ENCODE results near the gene SV2B.
"Not testable (repeated sequence)": the region's sequence is repeated elsewhere in the genome, so short reads cannot be mapped to it uniquely, and the experiment has no call there.

SV2B gene

DNA sequence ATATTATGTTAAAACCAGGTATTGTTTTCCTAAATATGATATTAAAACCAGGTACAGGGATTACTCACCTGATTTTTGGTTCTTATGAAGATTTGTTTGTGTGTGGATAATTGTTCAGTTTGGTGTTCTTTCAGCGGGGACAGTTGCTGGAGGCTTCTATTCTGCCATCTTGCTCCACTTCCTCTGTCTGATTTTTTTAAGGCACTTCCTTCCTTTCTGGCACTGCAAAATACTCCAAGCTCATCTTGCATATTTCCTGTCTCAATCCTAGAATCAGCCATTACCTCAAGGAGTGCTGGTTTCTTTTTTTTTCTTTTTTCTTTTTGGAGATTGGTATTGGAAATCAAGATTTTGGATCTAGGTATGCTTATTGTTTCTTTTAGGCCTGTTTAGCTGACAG lies 229.9 kb downstream of the SV2B start:
- DNase-seq = no peak

DNA sequence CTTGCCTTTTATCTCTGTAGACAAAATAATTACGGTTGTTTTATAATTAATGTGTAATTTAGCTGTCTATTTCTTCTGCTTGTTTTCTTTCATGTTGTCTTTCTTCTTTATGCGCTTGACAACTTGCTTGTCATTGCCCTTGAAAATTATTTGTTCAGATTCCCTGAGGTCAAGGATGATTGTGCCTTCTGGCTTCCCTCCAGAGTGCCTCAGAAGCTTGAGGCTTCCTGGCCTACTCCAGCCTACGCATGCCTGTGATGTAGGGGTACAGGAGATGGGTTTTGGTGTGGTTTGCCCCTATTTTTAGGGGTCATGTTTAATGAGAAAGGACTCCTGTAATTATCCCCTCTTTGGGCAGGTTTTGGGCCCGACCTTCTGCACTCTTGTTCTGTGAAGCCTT lies 231.5 kb downstream of the SV2B start:
- DNase-seq = no peak

DNA sequence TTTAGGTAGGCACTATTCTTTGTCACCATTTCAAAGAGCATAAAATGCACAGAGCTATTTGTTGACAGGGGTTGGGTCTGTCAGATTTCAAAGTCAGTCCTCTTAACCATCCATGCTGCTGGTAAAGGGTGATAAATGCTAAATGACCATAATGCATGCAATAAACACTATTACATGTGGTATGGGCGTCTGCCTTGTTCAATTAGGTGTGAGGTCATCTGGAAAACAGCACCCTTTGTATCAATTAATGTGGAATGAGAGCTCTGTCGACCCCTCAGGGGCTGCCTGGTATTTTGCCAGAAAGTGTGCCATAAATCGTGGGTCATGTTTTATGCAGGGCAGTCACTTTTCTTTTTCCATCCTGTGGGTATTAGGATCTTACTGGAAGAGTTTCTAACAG lies 235.6 kb downstream of the SV2B start:
- DNase-seq = no peak

DNA sequence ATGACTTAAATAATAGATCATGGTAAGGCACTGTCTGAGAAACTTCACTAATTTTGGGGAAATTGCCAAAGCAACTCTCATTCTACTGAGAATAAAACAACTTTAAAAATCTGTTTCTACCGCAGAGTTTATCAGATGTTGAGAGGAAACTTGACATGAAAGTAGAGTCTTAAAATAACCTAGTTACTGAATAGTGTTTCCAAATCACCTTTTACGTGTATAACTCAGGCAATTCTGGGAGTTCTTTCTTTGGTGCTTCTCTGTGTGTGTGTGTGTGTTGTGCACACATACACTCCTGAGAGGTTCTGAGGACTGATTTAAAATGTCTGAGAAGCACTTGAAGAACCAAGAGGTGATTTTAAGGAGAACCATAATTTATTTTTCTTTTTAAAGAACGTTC lies 236.6 kb downstream of the SV2B start:
- no peak for DNase-seq

DNA sequence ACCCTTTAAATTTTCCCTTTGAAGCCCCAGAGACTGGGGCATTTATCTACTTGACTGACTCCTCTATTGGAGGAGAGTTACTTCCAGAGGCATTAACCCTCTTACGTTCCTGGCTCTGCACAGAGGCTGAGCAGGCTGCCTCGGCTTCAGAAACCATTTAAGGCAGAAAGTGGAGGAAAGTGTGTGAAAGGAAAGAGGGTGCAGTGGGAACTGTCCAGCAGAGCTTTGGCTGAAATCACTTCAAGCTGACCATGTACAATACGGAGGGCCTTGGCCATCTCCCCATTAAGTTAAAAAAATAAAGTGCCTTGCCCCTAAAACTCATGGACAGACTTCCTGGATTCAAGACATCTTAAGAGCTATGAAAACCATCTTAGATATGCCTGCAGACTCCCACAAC lies 238.7 kb downstream of the SV2B start:
- no peak for DNase-seq

DNA sequence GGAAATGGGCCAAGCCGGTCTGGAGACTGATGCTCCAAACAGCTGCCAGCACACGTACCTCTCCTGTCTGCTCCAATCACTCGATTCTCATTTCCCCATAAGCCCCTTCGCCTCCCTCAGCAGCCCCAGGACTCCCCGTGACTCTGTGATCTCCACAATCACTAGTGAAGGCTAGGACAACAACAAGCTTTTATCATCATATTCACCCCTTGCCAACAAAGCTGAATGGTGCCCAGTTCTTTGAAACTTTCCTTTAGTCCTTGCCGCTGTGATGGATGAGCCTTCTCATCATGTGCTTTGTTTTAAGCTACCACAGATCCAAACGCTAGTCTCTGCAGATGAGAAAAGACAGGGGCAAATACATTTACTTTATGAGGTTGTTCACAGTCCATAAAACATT lies 242.0 kb downstream of the SV2B start:
- DNase-seq = no peak

DNA sequence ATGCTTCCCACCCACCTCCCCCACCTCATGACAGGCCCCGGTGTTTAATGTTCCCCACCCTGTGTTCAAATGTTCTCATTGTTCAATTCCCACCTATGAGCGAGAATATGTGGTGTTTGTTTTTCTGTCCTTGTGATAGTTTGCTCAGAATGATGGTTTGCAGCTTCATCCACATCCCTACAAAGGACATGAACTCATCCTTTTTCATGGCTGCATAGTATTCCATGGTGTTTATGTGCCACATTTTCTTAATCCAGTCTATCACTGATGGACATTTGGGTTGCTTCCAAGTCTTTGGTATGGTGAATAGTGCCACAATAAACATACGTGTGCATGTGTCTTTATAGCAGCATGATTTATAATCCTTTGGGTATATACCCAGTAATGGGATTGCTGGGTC lies 244.9 kb downstream of the SV2B start:
- not testable (repeated sequence) for DNase-seq

DNA sequence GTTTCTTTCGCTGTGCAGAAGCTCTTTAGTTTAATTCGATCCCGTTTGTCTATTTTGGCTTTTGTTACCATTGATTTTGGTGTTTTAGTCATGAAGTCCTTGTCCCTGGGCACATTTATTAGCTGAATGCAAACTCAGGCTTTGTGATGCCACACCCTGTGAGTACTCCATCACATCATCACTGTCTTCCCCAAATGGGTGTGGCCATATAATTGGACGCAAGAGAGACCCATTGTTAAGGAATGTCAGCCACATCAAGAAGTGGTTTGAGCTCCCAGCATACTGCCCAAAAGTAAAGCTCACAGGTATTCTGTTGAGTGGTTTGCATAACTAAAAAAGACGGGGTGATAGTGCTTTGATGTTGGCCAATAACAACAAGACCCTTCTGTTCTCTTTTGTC lies 245.7 kb downstream of the SV2B start:
- no peak for DNase-seq

DNA sequence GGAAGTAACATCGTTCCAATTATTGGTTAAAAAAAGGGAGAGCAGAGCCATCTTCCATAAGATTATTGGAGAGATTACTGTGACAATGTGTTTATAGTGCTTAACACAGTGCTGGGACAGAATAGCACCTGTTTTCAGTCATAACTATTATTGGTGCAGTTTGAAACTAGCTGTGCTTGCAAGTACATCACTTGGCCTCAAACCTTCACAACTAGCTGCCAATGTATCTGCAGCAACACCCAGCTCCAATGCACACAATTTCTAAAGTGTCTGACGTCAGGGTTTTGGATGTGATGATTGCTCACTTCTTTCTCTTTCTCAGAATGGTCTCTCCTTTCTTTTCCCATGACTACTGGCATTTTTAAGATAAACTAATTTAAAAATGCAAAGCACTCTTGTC lies 246.2 kb downstream of the SV2B start:
- no peak for DNase-seq

DNA sequence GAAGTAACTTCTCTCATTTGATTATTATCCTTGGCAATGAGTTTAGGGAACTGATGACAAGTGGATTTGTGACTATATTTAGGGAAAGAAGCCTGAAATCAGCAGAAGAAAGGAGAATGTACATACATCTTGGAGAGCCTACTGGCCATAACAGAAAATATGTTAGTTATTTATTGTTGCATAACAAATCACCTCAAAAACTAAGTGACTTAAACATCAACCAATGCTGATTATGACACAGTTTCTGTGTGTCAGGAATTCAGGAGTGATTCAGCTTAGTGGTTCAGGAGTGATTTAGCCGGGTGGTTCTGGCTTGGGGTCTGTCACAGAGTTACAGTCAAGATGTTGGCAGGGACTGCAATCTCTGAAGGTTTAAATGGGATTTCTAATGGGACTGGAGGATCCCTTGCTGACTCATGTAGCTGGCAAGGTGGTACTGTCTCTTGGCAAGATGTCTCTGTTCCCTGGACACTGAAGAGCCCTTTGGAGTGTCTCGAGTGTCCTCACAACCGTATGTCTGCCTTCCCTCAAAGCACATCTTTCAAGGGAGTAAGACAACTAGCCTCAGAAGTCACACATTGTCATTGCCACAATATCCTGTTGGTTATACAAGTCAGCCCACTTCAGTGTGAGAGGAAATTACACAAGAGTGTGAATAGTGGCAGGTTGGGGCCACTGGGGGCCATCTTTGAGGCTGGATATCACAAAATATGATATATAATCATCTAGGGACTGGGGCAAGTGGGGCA lies 248.9 kb downstream of the SV2B start:
- no peak for DNase-seq

All from NCI-H1694 (cell line).